Measurements from ENCODE around the gene ARGFX.

DNA sequence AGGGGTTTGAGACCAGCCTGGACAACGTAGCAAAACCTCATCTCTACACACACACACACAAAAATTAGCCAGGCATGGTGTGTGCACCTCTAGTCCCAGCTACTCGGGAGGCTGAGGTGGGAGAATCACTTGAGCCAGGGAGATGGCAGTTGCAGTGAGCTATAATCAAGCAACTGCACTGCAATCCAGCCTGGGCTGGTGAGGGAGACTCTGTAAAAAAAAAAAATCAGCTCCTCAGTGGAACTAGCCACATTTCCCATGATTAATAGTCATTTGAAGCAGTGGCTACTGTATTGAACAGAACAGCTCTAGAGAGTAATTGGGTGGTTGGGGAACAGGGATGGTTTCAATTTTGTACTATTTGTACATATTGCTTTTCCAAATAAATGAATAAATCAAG, 13.9 kb downstream of the ARGFX start:
- TF ChIP-seq POLR2AphosphoS5 (IDR thresholded peaks at IDR 0.05): no peak
- TF ChIP-seq, protein P1, sequence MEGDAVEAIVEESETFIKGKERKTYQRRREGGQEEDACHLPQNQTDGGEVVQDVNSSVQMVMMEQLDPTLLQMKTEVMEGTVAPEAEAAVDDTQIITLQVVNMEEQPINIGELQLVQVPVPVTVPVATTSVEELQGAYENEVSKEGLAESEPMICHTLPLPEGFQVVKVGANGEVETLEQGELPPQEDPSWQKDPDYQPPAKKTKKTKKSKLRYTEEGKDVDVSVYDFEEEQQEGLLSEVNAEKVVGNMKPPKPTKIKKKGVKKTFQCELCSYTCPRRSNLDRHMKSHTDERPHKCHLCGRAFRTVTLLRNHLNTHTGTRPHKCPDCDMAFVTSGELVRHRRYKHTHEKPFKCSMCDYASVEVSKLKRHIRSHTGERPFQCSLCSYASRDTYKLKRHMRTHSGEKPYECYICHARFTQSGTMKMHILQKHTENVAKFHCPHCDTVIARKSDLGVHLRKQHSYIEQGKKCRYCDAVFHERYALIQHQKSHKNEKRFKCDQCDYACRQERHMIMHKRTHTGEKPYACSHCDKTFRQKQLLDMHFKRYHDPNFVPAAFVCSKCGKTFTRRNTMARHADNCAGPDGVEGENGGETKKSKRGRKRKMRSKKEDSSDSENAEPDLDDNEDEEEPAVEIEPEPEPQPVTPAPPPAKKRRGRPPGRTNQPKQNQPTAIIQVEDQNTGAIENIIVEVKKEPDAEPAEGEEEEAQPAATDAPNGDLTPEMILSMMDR (IDR thresholded peaks at IDR 0.05): no peak

Measured in esophagus muscularis mucosa (tissue), 3 donors.